HG02981 (cell line): Measurements from ENCODE around the gene GAL.

Experiments
- ATAC-seq: cut with Tn5 transposase; IDR thresholded peaks from one replicate; pipeline ENCODE4 v1.9.1; 2021; ENCODE audit warnings: mild to moderate bottlenecking, moderate library complexity; ENCODE audit not compliant: unreplicated experiment

The GAL gene

DNA sequence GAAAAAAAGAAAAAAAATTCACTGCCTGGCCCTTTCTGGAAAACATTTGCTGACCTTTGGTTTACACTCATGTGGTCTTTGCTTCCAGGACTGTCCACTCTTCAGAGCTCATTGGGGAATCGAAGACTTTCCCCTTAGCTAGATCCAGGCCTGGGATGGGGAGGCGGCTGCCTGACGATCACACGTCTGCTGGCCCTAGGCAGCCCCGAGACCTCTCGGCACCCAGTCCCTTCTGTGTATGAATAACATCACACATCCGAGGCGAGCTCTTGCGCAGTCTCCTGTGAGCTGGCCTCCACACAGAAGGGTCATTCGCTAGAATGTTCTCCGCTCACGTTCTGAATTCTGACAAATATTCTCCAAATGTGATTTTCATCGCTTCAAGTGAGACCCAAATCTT lies 25.7 kb upstream of the GAL start:
- no peak for ATAC-seq

DNA sequence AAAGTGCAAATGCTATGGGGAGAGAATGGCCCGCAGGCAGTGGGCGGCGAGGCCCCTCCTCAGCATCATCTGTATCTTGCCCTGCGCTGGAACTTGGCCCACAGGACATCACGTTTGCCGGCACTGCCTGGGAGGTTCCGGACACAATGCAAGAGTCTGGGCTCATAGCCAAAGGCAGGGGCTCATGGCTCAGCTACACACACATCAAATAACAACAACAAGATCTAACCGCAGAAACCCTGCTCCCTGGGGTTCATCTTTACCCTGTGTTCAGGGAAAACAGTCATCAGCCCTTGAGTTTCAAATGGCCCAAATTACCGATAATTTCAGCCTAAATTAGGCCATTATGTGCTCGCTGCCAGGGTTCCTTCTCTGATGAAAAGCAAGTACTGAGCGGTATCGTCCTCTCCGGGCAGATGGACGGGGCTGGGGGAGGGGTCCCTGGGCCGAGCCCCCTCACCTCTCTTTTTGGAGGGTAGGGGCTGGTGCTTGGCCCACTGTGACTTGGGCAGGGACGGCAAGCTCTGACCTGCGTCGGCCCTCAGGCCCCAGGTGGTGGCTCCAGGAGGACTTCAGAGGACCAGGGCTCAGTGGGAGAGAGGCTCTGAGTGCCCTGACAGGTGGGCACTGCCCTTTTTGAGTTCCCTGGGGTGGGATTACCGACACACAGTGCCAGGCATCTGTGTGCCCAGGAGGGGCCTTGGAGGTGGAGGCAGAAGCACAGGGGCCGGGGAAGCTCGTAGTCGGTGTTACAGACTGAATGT lies 25.0 kb upstream of the GAL start:
- ATAC-seq = no peak

DNA sequence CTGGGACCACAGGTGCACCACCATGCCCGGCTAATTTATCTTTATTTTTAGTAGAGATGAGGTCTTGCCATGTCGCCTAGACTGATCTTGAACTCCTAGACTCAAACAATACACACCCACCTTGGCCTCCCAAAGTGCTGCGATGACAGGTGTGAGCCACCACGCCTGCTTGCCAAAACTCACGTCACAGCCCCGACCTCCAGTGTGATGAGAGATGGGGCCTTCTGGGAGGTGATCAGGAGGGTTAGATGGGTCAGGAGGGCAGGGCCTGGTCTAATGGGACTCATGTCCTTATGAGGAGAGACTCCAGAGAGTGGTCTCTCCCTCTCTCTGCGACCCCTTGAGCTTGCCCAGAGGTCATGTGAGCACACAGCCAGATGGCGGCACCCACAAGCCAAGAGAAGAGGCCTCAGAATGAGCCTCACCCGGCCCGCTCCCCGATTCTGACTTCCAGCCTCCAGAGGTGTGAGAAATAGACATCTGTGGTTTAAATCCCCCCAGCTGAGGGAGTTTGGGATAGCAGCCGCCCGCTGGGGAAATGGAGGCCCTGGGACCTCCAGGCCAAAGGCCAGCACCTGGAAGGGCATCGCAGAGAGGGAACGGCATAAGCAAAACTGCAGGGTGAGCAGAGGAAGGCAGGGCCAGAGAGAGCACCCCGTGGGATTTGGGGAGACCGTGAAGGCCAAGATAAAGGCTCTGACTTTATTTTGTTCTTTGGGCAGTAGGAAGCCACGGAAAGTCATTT lies 24.1 kb upstream of the GAL start:
- ATAC-seq = no peak

DNA sequence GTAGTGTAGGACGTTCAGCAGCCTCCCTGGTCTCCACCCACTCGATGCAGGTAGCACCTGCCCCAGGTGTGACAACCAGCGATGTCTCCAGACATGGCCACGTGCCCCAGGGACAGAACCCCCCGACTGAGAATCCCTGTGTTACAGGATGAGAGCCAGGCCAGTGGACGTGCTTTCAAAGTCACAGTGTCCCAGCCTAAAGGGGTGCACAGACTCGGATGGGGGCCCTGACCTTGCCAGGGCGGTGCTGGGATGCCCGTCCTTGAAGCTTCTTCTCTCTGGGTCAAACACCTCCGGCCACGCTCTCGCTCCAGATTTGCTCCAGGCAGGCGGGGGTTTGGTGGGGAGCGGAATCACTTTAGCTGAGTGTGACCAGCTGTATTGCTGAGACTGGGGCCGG lies 23.3 kb upstream of the GAL start:
- ATAC-seq = no peak

DNA sequence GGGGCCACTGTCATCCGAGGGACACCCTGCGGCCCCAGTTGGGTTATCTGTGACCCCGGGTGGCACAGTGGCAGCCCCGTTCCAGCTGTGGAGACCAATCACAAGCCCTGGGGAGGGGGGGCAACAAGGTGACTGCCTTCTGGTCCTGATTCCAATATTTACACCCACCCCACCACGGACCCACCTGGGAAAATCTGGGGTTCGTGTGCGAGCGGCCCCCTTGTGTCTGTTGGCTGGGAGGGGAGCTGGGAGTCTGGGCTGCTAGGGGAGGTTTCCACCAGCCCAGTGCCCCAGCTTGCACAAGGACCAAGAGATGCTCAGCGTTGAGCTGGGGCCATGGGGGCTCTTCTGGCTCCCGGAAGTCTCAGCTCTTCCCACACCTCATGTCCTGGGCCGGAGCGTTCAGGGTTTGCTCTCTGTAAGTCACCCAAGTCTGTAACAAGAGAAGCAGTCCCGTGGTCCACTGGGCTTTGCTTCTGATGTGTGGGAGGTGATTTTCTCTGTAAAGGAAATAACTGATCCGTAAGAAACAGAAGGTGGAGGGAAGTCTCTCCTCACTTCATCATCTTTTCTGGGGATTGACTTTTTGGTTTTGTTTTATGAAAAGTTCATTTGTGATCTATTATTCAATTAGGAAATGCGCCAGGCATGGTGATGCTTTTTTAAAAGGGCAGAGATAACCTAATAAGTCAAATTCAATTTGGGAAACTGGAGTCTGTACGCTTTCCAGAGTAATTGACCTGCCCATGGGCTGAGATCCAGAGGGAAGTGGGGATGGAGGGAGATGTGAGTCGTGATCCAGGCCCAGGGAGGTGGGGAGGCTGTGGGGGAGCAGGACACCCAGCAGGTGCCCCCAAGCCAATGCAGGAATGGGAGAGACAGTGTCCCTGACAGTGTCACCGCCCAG lies 22.4 kb upstream of the GAL start:
- no peak for ATAC-seq

DNA sequence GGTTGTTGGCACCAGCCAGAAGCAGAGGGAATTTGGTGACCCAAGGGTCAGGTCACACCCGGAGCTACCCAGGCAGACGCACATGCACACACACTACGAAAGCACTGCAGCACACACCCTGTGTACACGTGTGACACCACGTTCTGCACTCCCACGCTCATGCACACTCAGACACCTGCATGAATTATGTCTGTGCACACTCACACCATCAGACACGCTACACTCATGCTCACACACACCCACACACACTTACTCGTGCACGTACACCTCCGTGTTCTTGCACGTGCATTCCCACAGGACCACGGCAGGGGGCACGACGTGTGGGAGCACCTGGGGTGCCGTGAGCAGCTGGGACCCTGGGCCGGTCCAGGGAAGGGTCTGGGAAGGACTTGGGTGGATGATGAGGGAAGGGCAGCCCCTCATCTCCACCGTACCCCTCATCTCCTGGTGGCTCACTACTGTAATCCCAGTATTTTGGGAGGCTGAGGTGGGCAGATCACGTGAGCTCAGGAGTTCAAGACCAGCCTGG lies 20.8 kb upstream of the GAL start:
- no peak for ATAC-seq

DNA sequence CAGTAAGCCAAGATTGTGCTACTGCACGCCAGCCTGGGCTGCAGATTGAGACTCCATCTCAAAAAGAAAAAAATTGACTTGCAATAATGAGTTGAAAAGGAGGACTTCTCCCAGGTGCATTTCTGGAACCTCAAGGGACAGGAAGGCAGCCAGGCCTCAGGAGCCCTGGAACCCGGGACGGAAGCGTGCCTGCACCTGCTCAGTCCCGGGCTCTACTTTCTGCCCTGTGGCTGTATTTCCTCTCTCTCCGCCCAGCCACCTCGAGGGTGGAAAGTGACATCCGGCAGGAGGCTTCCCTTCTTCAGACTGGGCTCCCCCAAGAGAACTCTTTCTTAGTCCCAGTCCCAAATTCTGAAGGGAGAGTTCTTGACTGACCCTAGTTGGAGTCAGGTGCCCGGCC lies 20.2 kb upstream of the GAL start:
- no peak for ATAC-seq

DNA sequence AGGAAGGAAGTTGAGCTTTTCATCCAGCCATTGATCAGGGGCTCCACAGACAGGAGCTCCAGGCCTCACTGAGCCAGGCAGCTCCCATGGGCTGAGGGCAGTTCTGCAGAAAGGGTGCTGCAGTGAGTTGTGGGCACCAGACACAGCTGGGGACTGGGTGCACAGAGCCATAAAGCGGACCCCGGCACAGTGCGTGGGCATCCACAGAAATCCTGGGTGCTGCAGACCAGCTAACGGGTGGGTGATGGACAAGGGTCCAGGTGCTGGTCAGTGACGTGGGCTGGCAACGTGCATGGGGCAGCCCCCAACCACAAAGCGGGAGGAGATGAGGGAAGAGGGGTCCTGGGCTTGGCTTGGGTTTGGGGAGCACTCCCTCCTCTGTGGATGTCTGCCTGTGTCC lies 19.4 kb upstream of the GAL start:
- ATAC-seq = no peak

DNA sequence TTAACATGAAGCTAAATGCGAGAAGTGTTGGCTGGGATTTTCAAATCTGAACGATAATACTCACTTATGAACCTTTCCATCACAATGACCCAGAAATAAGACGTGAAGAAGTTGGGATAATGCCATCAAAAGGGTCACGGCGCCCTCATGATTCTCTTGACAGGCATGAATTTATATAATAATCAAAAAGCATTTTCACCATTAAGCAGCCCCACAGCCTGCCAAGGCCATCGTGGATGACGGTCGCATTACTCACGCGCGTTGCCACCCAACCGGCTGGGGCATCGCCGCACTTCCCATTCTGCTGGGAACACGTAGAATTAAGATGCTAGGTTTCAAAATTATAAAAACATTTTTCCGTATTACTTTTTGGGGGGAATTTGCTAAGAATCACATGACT lies 18.9 kb upstream of the GAL start:
- no peak for ATAC-seq

DNA sequence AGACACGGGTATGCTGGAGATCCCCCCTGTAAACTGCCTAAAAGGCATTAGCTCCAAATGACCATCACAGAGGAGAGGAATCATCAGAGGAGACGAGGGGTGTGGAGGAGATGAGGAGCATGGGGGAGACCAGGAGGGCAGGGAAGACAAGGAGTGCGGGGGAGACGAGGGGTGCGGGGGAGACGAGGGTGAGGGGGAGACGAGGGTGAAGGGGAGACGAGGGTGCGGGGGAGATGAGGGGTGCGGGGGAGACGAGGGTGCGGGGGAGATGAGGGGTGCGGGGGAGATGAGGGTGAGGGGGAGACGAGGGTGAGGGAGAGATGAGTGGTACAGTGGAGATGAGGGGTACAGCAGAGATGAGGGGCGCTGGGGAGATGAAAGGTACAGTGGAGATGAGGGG lies 17.5 kb upstream of the GAL start:
- no peak for ATAC-seq

DNA sequence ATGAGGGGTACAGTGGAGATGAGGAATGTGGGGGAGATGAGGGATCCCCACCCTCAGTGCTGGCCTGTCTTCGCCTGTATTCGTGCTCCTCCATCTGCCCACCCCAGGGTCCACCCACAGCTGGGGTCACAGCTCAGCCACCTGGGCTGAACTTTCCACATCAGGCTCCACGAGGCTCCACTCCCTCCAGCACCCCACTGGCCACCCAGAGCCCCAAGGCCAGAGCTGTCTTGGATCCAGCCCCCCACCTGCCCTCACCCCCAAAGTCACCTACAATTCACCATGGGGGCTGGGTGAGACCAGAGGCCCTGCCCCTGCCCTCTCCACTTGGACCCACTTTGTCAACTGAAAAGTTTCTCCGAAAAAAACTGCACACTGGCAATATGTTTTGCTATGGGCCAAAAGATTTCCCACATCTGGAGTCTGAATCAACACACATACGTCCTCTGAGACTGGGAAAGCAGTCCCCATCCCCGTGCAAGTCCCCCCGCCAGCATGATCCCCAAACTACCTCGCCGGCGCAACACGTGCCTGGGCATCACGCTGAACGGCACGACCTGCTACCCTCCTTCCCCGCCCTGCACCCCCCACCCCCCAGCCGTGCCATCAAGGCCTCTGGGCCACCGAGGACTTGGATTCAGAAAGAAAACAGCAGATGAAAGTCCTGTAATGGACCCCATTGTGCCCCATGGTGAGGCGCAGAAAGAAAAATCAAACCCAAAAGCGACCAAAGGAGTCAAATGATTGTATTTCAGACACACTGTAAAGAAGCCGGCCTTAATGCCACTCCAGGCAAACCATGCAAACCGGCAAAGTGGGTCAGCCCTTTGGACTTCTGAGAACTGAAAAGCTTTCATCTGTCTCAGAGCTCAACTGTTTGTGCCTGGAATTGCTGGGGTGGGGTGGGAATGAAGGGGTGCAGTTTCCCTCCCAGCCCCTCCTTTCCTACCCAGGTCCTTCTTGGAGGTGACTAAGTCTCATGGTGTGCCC lies 16.5 kb upstream of the GAL start:
- ATAC-seq = no peak

DNA sequence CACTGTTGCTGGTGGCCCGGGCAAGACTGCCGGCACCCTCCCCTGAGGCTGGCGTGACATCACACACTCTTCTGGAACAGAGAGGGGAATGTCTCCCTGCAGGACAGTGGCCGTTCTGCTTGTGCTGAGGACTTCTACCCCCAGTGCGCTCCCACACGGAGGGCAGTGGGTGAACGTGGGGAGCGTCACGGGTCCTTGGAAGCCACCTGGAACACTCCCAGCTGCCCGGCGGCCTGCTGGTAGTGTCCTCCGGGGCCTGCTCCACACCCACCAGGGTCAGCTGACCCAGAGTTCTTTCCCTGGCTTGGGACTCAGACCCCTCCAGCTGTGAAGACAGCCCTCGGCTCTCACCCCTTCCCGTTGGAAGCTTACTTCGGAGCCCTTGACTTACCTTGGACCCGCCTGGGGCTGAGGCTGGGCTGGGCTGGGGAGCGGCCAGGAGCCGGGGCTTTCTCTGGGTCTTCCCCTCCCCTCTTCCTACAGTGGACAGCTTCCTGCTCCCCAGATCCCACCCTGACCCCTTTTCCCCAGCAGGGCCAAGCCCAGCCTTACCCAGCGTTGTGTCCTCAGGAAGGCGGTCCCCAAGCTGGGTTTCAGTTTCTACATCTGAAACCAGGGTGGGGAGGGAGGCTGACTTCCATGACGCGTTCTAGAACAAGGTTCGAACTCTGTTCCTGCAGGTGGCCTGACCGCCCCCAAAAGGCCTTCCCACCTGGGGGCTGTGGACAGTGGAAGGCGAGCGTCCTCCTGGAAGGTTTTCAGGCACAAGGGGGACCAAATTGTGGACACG lies 14.8 kb upstream of the GAL start:
- ATAC-seq = no peak

DNA sequence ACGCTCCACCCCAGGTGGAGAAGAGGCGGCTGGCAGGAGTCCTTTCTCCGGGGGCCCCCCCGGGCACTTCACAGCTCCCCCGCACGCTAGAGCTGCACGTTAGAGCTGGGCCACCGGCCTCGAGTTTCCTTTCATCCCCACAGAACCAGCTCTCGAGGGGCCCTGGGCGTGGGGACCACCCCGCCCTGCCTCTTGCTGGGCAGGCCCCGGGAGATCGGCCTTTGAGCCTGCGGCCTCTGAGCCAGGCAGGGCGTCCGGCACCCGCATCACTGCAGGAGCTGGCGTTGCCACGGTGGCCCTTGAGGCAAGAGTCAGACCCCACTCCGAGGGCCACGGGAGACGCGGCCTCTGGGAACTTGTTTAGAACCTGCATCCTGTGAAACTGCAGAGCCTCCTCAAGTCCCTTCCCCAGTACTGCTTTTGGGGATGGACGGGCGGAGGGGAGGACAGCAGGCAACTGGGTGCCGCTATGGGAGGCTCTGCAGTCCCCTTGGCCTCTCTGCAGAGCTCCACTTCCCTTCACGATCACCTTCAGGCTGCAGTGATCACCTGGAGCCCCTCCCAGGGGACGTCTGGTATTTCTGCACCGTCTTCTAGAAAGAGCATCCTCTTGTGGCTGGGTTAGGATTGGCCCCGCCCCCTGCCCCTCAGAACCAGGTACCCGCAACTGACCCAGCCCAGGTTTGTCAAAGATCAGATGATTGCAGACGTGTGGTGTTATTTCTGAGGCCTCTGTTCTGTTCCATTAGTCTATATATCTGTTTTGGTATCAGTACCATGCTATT lies 13.9 kb upstream of the GAL start:
- no peak for ATAC-seq

DNA sequence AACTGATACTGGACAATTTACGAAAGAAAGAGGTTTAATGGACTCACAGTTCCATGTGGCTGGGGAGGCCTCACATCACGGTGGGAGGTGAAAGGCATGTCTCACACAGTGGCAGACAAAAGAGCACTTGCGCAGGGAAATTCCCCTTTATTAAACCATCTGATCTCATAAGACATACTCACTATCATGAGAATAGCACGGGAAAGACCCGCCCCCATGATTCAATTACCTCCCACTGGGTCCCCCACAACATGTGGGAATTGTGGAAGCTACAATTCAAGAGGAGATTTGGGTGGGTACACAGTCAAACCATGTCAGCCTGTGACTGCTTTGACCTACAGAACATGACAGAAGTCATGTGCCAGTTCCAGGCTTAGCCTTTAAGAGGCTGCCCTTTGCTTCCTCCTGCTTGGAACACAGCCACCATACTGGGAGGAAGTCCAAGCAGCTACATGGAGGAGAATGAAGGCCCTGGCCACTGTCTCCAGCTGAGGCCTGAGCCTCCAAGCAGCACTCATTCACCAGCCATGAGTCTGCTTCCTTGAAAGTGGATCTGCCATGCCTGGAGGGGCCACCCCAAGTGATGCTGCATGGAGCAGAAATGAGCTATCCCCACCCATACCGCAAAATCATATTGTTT lies 10.9 kb upstream of the GAL start:
- no peak for ATAC-seq

DNA sequence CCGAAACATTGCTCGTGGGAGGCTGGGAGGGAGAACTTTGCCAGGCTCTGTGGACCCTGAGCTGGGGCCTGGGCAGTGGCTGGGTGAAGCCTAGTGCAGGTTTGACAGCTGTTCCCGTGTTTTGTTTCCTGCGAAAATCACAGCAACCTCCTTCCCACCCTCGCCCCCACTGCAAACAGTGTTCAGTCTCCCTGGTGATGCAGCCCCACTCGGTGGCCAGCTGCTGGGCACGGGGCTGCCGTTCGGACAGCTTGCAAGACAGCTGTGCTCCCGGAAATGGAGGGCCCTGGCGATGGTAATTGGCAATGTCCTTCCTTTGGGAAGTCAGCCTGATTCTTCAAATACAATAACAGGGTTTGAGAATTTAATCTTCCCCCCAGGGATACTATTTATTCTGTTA lies 10.4 kb upstream of the GAL start:
- no peak for ATAC-seq

DNA sequence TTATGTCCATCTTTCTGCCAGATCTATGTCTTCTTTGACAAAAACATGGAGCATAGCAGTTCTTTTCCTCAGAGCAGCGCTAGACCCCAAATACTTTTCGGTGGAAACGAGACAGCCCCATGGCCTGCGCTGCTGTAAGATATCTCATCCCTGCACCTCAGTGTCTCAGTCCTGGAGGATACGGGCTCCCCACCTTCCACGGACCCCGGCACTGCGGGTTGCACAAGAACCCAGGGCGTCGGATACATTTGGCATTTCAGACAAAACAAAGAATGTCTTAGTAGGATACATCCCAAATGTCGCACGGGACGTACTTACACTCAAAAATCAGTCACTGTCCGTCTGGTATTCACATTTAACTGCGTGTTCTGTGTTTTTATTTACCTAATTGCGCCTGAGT lies 9.9 kb upstream of the GAL start:
- no peak for ATAC-seq

DNA sequence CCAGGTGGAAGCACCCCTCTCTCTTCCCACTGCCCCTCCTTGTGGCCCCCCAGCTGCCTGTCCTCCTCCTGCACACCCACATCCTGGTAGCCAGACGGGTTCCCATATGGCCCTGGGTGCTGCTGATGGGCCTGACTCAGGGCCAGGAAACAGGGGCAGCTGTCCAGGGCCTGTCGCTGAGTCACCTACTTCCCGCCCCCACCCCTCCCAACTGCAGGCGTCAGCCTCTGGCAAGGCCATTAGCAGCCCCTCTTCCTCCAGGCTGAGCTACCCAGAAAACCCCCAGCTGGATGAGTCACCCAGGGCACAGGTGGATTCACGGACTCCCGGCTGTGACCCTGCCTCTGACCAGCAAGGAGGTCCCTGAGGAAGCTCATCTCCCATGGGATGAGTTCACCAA lies 6.9 kb upstream of the GAL start:
- no peak for ATAC-seq

DNA sequence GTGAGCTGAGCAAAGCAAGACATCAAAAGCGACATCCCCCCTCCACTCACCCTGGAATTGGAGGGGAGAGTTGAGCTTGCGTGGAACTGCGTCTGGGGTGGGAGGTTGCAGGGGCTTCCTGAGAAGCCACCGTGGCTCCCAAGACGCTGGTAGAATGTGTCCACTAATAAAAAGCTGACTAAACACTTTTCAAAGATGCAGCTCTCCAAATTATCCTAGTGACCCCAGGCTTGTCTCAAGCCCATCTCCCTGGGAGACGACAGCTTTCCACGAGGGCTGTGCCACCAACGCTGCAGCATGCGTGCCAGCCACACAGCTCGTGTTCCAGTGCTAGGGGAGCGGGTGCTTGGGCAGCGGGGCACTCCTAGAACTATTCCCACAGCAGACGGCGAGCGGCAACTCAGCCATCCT lies 6.3 kb upstream of the GAL start:
- no peak for ATAC-seq
